Activated T-cell treated with anti-CD3 and anti-CD28 coated beads, Interleukin-2, amount 50 U/mL, for 72 hours (primary cell): ENCODE data around the gene THSD1. TPM values are rescaled to one million over a fixed set of nuclear protein-coding genes. Genes with fewer than 3 reads are reported as not detected.
"Not testable (repeated sequence)": the region's sequence is repeated elsewhere in the genome, so short reads cannot be mapped to it uniquely, and the experiment has no call there.

ENCODE experiments used
- ATAC-seq, 2 donors: fragments of 150-1000 bp; cut with Tn5 transposase; replicated peaks in 1 of 2; 2 replicates each; pipeline ENCODE4 v1.10.0; 2021; ENCODE audit warnings: moderate library complexity in 2 of 2, mild to moderate bottlenecking in 1 of 2
- DNase-seq, 2 donors: peaks; one replicate each; pipeline ENCODE4 v3.0.0; 2021 to 2022; ENCODE audit warnings: mixed read lengths in 1 of 2
- H3K27ac Mint-ChIP-seq: one replicate; pipeline ENCODE4 v1.8.0; 2022; ENCODE audit warnings: mild to moderate bottlenecking, moderate library complexity, mixed read lengths
- H3K27me3 Mint-ChIP-seq: one replicate; pipeline ENCODE4 v1.8.0; 2022; ENCODE audit warnings: low read depth, mixed read lengths
- H3K36me3 Mint-ChIP-seq, 2 donors: one replicate each; pipeline ENCODE4 v1.8.0; 2022; ENCODE audit warnings: mixed read lengths in 2 of 2, mild to moderate bottlenecking in 1 of 2; ENCODE audit not compliant: insufficient read depth in 2 of 2
- H3K4me1 Mint-ChIP-seq: one replicate; pipeline ENCODE4 v1.8.0; 2022; ENCODE audit warnings: low read depth, mixed read lengths
- H3K4me3 Mint-ChIP-seq, 2 donors: one replicate each; pipeline ENCODE4 v1.8.0; 2022; ENCODE audit warnings: mild to moderate bottlenecking in 2 of 2, mixed read lengths in 2 of 2, moderate library complexity in 2 of 2
- H3K9me3 Mint-ChIP-seq, 2 donors: one replicate each; pipeline ENCODE4 v1.8.0; 2022; ENCODE audit warnings: mixed read lengths in 2 of 2
- total RNA-seq, 2 donors: library from RNA; stranded (reverse); gene quantifications; one replicate each; pipeline ENCODE4 v1.2.3, GENCODE V29; 2022

The THSD1 gene
- total RNA-seq, 2 donors from 2014 or later, result 0.35 to 0.48 TPM

GRCh38 chr13:52399046-52399445, 6.9 kb downstream of the THSD1 start:
- H3K36me3 Mint-ChIP-seq, result no peaks in the 10 kb centered on the region
- DNase-seq (no peak), ATAC-seq (no peak)
- H3K4me3 Mint-ChIP-seq, result no peak overlapping the region
- no peaks in the 10 kb centered on the region for H3K9me3 Mint-ChIP-seq
- H3K4me1 Mint-ChIP-seq, result peaks cover 2% of the 10 kb centered on the region
- peaks cover 8% of the 10 kb centered on the region for H3K27me3 Mint-ChIP-seq
- no peak overlapping the region for H3K27ac Mint-ChIP-seq

GRCh38 chr13:52395704-52396103, 10.3 kb downstream of the THSD1 start:
- H3K27me3 Mint-ChIP-seq, result no peaks in the 10 kb centered on the region
- ATAC-seq (no peak), DNase-seq (no peak)
- no peaks in the 10 kb centered on the region for H3K9me3 Mint-ChIP-seq
- H3K27ac Mint-ChIP-seq, result no peak overlapping the region
- H3K36me3 Mint-ChIP-seq, result no peaks in the 10 kb centered on the region
- H3K4me3 Mint-ChIP-seq, result no peak overlapping the region
- H3K4me1 Mint-ChIP-seq, result no peaks in the 10 kb centered on the region

DNA sequence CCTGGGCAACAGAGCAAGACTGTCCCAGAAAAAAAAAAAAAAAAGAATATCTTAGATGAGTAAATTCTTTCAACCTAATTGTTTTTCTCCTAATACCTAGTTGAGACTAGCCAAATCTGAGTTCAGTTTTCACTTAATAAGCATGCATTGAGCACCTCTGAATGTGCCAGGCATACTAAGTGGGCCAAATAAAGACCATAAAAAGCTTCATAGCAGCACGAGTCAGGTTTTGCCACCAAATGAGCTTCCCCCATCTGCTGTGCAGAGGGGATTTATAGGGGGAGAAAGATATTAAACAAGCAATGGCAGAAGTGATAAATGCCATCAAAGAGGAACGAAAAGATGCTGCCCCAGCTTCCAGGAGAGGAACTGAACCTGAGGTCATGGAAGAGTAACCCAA, 11.4 kb downstream of the THSD1 start:
- Mint-ChIP-seq H3K4me3 (no peak overlapping the region), H3K36me3 (no peaks in the 10 kb centered on the region), H3K27ac (no peak overlapping the region), H3K27me3 (no peaks in the 10 kb centered on the region), H3K4me1 (no peaks in the 10 kb centered on the region), H3K9me3 (no peaks in the 10 kb centered on the region)
- ATAC-seq, result no peak
- DNase-seq, result no peak

- no peak overlapping the region for H3K27ac Mint-ChIP-seq
- no peaks in the 10 kb centered on the region for H3K27me3 Mint-ChIP-seq
- no peaks in the 10 kb centered on the region for H3K4me1 Mint-ChIP-seq
- no peak for DNase-seq
- no peak overlapping the region for H3K4me3 Mint-ChIP-seq
- no peak for ATAC-seq
- no peaks in the 10 kb centered on the region for H3K9me3 Mint-ChIP-seq
- H3K36me3 Mint-ChIP-seq, result no peaks in the 10 kb centered on the region
Measured at GRCh38 chr13:52393572-52394357, 12.2 kb downstream of the THSD1 start.

DNA sequence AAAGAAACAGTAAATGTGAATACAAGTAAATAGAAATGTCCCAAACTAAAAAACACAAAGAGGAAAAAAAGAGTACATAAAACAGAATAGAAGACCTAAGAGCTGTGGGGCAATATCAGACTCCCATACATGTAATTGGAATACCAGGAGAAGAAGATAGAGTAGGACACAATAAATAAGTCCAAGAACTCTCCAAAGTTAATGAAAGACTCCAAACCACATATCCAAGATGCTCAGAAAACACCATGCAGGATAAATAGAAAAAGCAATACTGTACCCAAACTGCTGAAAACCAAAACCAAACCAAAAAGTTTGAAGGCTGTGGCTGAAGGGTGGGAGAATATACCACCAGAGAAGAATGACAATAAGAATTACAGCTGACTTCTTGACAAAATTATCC, 18.3 kb downstream of the THSD1 start:
- Mint-ChIP-seq H3K27ac (no peak overlapping the region), H3K4me3 (no peak overlapping the region), H3K27me3 (no peaks in the 10 kb centered on the region), H3K9me3 (no peaks in the 10 kb centered on the region), H3K36me3 (no peaks in the 10 kb centered on the region), H3K4me1 (no peaks in the 10 kb centered on the region)
- no peak for ATAC-seq
- DNase-seq, result no peak

DNA sequence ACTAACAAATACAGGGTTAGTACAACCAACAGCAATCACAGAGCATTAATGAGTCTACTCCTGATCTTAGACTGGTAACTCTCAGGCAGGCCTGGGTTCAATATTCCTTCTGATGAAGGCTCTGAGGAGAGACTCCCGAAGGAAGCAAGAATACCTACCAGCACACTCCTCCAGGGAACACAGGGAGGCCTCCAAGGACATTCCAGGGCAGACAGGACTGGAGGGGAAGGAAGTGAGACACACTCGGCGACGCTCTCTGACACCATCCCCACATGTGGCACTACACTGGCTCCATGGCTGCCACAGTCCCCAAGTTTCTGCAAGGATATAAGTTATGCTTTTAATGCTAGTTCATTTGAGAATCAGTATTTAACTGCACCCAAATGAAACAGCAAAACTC, 20.1 kb downstream of the THSD1 start:
- no peaks in the 10 kb centered on the region for H3K9me3 Mint-ChIP-seq
- no peaks in the 10 kb centered on the region for H3K36me3 Mint-ChIP-seq
- H3K4me3 Mint-ChIP-seq, result no peak overlapping the region
- H3K4me1 Mint-ChIP-seq, result no peaks in the 10 kb centered on the region
- ATAC-seq (no peak), DNase-seq (no peak)
- H3K27ac Mint-ChIP-seq, result no peak overlapping the region
- no peaks in the 10 kb centered on the region for H3K27me3 Mint-ChIP-seq

DNA sequence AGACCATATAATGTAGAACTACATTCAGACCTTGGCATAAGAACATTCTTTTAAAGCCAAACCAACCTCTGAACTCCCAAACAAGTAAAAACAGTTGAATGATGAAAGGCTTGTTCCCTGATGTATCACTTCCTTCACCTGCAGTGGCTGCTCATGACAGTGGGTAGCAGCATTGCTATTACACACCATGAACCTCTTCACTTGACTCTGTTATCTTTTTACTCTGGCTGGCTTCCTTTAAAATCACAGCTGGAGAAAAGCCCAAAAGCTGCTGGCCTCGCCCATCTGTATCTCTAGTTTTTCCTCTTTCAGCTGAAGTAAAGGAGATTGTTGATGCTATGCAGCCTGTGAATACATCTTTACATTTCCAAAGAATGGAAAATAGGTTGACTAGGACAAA, 22.6 kb downstream of the THSD1 start:
- Mint-ChIP-seq H3K9me3 (no peaks in the 10 kb centered on the region), H3K27ac (peak overlapping the region; percentile 24), H3K27me3 (no peaks in the 10 kb centered on the region), H3K4me1 (no peaks in the 10 kb centered on the region), H3K4me3 (no peak overlapping the region), H3K36me3 (no peaks in the 10 kb centered on the region)
- ATAC-seq (no peak), DNase-seq (no peak)

DNA sequence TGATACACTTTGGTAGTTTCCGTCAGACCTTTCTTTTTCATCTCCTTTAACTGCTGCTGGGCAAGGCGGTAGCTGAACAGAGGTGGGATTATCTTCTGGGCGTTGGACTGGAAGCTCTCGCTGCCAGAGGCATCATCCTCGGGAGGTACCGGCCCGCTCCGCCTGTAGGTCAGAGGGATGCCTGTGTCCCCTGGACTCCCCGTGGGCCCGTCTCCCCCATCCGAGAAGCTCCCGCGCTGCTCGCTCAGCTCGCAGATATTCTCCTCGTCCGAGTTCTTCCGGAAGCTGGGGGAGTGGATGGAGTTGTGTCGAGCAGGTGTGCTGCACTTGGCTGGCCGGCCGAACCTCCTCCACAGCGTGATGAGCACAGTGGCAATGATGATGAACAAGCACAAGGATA, 27.7 kb downstream of the THSD1 start:
- no peak for DNase-seq
- Mint-ChIP-seq H3K27ac (no peak overlapping the region), H3K9me3 (no peaks in the 10 kb centered on the region), H3K36me3 (no peaks in the 10 kb centered on the region), H3K4me1 (no peaks in the 10 kb centered on the region), H3K27me3 (no peaks in the 10 kb centered on the region), H3K4me3 (no peak overlapping the region)
- ATAC-seq, result no peak

- Mint-ChIP-seq H3K36me3 (no peaks in the 10 kb centered on the region), H3K27ac (no peak overlapping the region), H3K9me3 (no peaks in the 10 kb centered on the region), H3K4me3 (no peak overlapping the region), H3K27me3 (no peaks in the 10 kb centered on the region), H3K4me1 (no peaks in the 10 kb centered on the region)
- no peak for ATAC-seq
- no peak for DNase-seq
Measured at GRCh38 chr13:52377898-52378297, 28.1 kb downstream of the THSD1 start.

GRCh38 chr13:52374873-52375411, 31.0 kb downstream of the THSD1 start:
- ATAC-seq (no peak), DNase-seq (no peak)
- no peaks in the 10 kb centered on the region for H3K27me3 Mint-ChIP-seq
- no peaks in the 10 kb centered on the region for H3K9me3 Mint-ChIP-seq
- H3K27ac Mint-ChIP-seq, result no peak overlapping the region
- H3K36me3 Mint-ChIP-seq, result no peaks in the 10 kb centered on the region
- no peak overlapping the region for H3K4me3 Mint-ChIP-seq
- no peaks in the 10 kb centered on the region for H3K4me1 Mint-ChIP-seq

DNA sequence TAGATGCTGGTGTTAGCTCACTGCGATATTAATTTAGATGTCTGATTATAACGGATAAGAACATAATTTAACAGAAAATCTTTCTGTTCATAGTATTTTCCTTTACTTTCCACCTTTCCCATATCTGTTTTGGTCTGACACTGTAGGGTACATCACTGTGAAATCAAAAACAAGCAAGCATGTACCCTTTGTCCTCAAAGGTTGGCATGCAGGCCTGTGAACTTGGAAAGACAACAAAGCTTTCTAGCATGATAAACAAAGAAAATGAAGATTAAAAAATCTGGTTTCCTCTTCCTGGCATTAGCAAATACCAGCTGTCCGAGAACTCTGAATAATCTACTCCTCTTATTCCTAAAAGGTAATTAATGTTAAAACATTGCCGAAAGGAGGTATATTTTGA, 31.6 kb downstream of the THSD1 start:
- no peak overlapping the region for H3K27ac Mint-ChIP-seq
- ATAC-seq, result no peak
- no peak overlapping the region for H3K4me3 Mint-ChIP-seq

DNA sequence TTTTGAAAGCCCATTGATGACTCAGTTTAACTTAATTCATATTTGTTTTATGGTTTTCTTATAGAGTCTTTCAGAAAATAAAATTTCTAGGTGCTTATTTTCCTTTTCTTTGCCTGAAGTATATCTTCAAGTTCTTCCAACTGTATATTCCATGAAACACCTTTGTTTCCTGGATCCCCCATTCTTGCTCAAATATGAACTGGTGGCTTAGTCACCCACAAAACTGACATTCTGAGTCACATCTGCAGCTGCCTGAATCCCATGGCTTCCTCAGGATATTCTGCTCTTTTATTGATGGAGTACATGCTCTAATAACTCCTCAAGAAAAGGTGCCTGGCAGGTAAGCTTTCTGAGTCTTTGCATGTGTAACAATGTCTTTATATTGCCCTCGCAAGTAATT, 32.7 kb downstream of the THSD1 start:
- not testable (repeated sequence) for ATAC-seq, H3K9me3 Mint-ChIP-seq, DNase-seq, H3K27me3 Mint-ChIP-seq, H3K4me1 Mint-ChIP-seq, H3K4me3 Mint-ChIP-seq, H3K36me3 Mint-ChIP-seq
- H3K27ac Mint-ChIP-seq, result peak overlapping the region; percentile 31

More for the DNA sequence above, 31.6 kb downstream of the THSD1 start:
- no peak for DNase-seq
- Mint-ChIP-seq H3K36me3 (no peaks in the 10 kb centered on the region), H3K9me3 (no peaks in the 10 kb centered on the region), H3K27me3 (no peaks in the 10 kb centered on the region), H3K4me1 (no peaks in the 10 kb centered on the region)

GRCh38 chr13:52371736-52372247, 34.2 kb downstream of the THSD1 start:
- Mint-ChIP-seq H3K27me3 (no peaks in the 10 kb centered on the region), H3K4me3 (no peak overlapping the region), H3K27ac (no peak overlapping the region), H3K9me3 (no peaks in the 10 kb centered on the region), H3K36me3 (no peaks in the 10 kb centered on the region), H3K4me1 (no peaks in the 10 kb centered on the region)
- DNase-seq (no peak), ATAC-seq (no peak)

- Mint-ChIP-seq H3K36me3 (no peaks in the 10 kb centered on the region), H3K27ac (no peak overlapping the region), H3K4me3 (no peak overlapping the region), H3K27me3 (peaks cover 5% of the 10 kb centered on the region), H3K4me1 (no peaks in the 10 kb centered on the region), H3K9me3 (no peaks in the 10 kb centered on the region)
- no peak for DNase-seq
- ATAC-seq, result no peak
Measured at GRCh38 chr13:52366291-52366690, 39.7 kb downstream of the THSD1 start.
